GM18507 (cell line): ENCODE data around the gene GATAD2A.

Source experiments
- DNase-seq: peaks from one replicate; pipeline ENCODE4 v3.0.0; 2011; ENCODE audit warnings: low read depth; ENCODE audit not compliant: insufficient read length; ENCODE audit errors: extremely low spot score
- FAIRE-seq: peaks from 2 replicates; lab custom pipeline; 2011; peaks lifted over from hg19 to GRCh38; lab: Jason Lieb, UNC

The GATAD2A gene

DNA sequence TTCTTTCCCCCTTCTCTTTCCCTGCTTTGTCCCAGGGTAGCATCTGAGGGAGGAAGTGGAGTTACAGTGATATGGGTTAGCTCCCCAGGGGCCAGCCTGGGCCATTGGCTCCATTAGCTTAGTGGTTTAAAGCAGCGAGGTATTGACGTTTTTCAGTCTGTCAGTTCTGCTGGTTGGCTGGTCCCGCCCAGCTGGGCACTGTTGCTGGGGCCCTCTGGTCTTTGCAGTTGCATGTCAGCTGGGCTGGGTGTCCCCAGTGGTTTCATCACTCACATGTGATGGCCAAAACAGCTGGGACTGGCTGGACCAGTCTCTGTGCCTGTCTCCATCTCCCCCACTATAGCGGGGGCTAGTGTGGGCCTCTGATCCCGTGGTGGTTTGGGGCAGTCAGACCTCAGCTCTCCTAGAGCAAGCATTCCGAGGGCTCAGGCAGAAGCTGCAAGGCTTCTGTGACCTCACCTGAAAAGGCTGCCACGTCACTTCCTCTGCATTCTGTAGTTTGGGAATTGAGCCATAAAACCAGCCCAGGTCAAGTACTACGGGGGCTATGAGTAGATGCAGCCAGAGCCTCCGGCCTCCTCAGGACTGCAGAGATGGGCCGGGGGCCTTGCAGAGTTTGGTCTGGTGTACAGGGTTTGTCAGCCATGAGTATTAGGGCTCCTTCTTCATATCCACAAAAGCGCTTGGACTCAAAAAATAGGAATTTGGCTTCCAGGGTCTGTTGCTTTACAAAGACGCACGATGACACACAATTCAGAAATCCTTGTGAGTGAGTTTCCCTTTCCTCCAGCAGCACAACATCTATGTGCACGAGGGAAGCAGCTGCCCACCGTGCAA, 79.9 kb downstream of the GATAD2A start:
- DNase-seq (no peak), FAIRE-seq (no peak)

- no peak for FAIRE-seq
- no peak for DNase-seq
Observed at GRCh38 chr19:19485998-19486290, 80.5 kb downstream of the GATAD2A start.

- FAIRE-seq (no peak), DNase-seq (no peak)
Observed at GRCh38 chr19:19486343-19487076, 81.0 kb downstream of the GATAD2A start.

DNA sequence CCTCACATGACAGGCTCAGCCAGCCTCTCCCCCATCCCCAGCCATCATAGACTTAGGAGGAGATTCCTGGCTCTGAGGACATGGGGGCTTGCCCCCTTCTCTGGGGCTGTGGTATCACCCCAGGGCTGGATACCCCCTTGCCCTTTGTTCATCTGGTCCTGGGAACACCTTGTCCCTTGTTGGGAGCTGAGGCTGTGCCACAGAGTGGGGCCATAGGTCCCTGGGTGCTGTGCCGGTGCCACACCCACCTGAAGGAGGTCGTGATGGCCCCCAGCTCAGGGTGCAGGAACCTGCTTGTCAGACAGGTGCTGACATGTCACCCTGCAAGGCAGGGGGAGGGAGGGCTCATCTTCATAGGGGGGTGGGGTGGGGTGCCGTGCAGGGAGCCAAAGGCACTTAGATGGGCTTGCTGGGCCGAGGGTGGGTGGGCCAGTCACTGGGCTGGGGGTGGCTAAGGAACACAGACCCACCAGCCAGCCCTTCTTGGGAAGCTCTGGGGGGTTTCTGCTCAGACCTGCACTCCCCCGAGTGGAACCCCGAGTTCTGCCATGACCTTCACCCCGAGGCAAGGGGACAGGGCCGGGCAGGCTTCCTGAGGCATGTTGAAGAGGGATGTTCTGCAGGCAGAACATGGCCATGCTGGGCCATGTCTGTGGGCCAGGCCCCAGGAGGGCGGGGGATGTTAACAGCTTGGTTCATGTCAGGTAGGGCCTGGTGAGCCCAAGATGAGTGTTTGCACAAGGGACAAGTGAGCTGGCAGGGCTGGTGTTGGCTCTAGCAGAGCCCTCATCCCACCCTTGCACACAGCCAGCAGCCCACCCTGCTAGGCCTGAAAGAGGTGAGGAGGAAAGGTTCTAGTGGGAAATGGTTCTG, 81.8 kb downstream of the GATAD2A start:
- FAIRE-seq: no peak
- DNase-seq: no peak

DNA sequence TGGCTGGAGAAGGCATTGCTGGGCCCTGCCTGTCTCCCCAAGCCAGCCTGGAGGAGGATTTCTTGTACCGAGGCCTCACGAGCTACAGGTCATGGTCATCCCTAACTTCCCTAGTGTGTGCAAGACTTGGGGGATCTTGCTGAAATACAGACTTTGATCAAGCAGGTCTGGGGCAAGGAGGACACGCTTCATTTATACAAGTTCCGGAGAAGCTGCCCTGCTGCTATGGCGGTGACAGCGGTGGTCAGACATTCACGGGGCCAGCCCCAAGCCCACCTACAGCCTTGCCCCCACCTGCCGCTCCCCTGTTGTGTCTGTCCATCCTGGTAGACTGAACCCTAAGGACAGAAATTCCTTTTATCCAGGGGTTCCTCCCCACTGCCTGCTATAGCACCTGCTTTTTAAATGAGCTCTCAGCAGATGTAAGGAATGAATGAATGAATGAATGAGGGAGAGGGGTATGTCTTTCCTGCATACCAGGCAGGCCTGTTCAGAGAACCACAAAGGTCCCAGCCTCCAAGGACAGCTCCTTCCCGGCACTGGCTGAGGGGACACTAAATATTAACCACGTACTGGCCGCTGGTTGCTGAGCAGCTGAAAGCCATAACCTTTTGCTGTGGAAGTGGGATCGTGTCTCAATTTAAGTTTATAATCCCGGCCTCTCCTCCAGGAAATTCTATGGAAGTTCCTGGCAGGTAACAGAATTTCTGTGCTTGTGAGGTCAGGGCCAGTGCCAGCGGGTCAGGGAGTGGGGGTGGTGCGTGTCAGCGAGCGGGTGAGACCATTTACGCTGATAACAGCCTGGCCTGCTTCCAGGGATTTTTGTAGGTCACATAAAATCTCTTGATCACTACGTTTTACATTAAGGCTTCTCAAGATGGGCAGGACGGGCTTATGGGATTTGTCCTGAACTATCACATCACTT, 82.7 kb downstream of the GATAD2A start:
- DNase-seq (no peak), FAIRE-seq (no peak)

DNA sequence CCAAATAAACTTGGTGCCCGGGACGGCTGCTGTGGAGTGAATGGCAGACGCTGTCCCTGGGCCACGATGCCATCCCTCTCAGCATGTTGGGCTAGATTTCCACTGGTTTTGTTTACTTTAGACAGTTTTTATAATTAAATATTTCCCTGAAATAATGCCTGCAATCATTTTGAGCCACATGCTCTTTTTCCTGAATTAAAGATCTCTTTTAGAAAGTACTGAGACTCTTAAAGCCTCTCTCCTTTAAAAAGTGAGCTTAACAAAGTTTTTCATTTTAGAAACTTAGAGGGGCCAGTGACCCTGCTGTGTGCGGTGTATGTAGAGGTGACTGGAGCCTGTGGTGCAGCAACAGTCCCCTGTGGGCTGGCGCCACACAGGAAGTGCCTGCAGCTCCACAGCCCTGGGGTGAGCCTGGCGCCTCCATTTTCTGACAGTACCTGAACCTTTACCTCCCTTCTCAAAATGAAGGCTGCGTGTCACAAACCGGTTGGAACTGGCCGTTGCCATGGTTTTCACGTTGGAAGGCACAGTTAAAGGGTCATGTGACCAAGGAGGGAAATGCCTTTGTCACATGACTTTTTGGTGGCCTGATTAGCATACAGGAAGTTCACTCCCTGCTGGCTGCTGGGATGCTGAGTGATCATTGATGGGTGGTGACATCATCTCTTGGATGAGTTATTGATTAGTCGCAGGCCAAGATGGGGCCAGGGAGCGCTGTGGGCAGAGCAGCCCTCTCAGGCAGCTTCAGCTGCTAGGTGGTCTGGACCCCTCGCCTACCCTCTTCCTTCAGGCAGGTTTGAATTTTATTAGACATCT, 83.6 kb downstream of the GATAD2A start:
- peak; percentile 96 for FAIRE-seq
- peak; percentile 58 for DNase-seq

DNA sequence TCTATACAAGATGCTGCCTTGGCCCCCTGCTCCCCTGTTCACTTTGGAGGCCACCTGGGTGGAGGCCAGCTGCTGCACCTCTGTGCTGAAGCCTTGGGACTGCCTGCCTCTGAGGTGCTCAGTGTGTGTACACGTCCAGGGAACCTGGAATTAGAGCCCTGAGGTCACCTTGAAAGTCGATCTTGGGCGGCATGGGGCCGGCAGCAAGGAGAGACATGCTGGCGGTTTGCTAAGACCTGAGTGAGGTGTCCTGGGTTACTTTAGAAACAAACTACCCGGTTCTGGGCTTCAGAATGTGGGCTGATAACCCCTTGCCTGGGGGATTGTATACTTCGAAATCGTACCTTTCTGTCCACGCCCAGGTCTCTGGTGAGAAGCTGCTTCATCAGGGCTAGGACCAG, 84.3 kb downstream of the GATAD2A start:
- FAIRE-seq (no peak), DNase-seq (no peak)

DNA sequence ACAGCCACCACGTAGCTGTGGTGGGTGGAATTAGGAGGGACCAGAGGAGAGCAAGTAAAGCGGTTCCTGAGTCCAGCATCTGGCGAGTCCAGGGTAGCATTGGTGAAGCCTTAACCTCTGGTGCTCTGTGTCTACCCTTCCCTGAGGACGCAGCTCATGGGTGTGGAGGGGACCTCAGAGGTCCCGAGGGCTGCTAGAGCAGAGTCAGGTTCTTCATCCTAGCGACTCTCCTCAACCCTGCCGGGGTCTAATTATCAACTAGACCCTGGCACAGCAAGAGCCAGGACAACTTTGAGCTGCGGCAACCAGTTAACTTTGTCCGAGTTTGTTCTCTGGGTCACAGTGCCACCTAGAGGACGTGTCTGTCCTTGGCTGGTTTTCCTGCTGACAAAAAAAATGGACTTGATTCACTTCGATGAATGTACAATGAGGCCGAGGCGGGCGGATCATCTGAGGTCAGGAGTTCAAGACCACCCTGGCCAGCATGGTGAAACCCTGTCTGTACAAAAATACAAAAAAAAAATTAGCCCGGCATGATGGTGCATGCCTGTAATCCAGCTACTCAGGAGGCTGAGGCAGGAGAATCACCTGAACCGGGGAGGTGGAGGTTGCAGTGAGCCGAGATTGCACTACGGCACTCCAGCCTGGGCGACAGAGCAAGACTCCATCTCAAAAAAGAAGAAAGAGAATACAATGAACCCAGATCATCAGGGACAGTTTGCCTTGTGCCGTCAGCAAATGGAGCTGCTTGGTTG, 84.9 kb downstream of the GATAD2A start:
- DNase-seq (peak; percentile 71), FAIRE-seq (peak; percentile 83)

- FAIRE-seq (no peak), DNase-seq (no peak)
Observed at GRCh38 chr19:19491321-19492025, 86.0 kb downstream of the GATAD2A start.

GRCh38 chr19:19492026-19492610, 86.6 kb downstream of the GATAD2A start:
- FAIRE-seq (no peak), DNase-seq (no peak)

- FAIRE-seq: no peak
- no peak for DNase-seq
Observed at GRCh38 chr19:19493841-19494546, 88.5 kb downstream of the GATAD2A start.

- DNase-seq (no peak), FAIRE-seq (no peak)
Observed at GRCh38 chr19:19495614-19496603, 90.4 kb downstream of the GATAD2A start.

- DNase-seq (no peak), FAIRE-seq (no peak)
Observed at GRCh38 chr19:19498255-19498991, 92.9 kb downstream of the GATAD2A start.

- no peak for DNase-seq
- no peak for FAIRE-seq
Observed at GRCh38 chr19:19499272-19499995, 94.0 kb downstream of the GATAD2A start.
